Measurements from ENCODE around the gene BMPR2. TPM values are rescaled to one million over a fixed set of nuclear protein-coding genes. Genes with fewer than 3 reads are reported as not detected.

Gene BMPR2
- total and polyA plus RNA-seq, 2 of the 8 experiments (the other 6 are each of a cell fraction or from before 2014, with no cell fraction given): 5.5 to 19.8 TPM

GRCh38 chr2:202610380-202610779 lies 234.3 kb downstream of the BMPR2 start:
- no peak for DNase-seq (ENCODE audit: low read depth in 1 of 2, low spot score in 2 of 2)
- TF ChIP-seq CBX5 (IDR thresholded peaks at IDR 0.05; ENCODE audit: low read depth, low read length): no peak
- TF ChIP-seq PHF8 (conservative IDR thresholded peaks at IDR 0.05; ENCODE audit: low read depth, low read length): no peak
- no peak for TF ChIP-seq EP300 (IDR thresholded peaks at IDR 0.05; ENCODE audit: borderline replicate concordance in 1 of 2, low read depth in 2 of 2, low read length in 2 of 2)
- no peak for TF ChIP-seq CEBPB (IDR thresholded peaks at IDR 0.05; ENCODE audit: low read depth, low read length)
- TF ChIP-seq CREB1 (IDR thresholded peaks at IDR 0.05): no peak
- no peak for TF ChIP-seq RFX5 (IDR thresholded peaks at IDR 0.05; ENCODE audit: borderline replicate concordance, low read depth, low read length)
- no peak for TF ChIP-seq TAF7 (optimal IDR thresholded peaks at IDR 0.05; ENCODE audit: borderline replicate concordance, low read depth, low read length)
- TF ChIP-seq RNF2 (IDR thresholded peaks at IDR 0.05; ENCODE audit: borderline replicate concordance, low read depth, low read length, missing control alignments, poor library complexity, severe bottlenecking): no peak
- no peak for TF ChIP-seq EZH2 (IDR thresholded peaks at IDR 0.05; ENCODE audit: low read depth, low read length, severe bottlenecking)
- no peak for TF ChIP-seq KDM1A (IDR thresholded peaks at IDR 0.05; ENCODE audit: borderline replicate concordance, low read length)
- TF ChIP-seq CHD2 (IDR thresholded peaks at IDR 0.05; ENCODE audit: low read length): no peak
- no peak for TF ChIP-seq TEAD4 (IDR thresholded peaks at IDR 0.05; ENCODE audit: low read depth, low read length)
- no peak for TF ChIP-seq GABPA (IDR thresholded peaks at IDR 0.05; ENCODE audit: borderline replicate concordance, insufficient read depth, low read length)
- no peak for TF ChIP-seq JUN (IDR thresholded peaks at IDR 0.05; ENCODE audit: low read depth, low read length)

More at GRCh38 chr2:202610380-202610779, 234.3 kb downstream of the BMPR2 start:
- H3K36me3 ChIP-seq (ENCODE audit: control insufficient read depth in 2 of 4, insufficient read depth in 4 of 4, low read length in 3 of 4): no peaks in the 10 kb centered on the region
- no peaks in the 10 kb centered on the region for H3K79me1 ChIP-seq (ENCODE audit: low read depth, low read length)
- no peak overlapping the region for H2AK5ac ChIP-seq (ENCODE audit: low read depth, low read length)
- no peak overlapping the region for H2BK15ac ChIP-seq (ENCODE audit: low read length)
- no peak overlapping the region for H3K23ac ChIP-seq (ENCODE audit: insufficient read length)
- H4K5ac ChIP-seq (ENCODE audit: insufficient read length, low read depth, low read length): no peak overlapping the region
- H3K56ac ChIP-seq (replicated peaks; ENCODE audit: insufficient read length, low read depth, low read length): no peak overlapping the region
- H3K4ac ChIP-seq (replicated peaks; ENCODE audit: insufficient read length, low read depth, low read length): no peak overlapping the region
- H2BK12ac ChIP-seq (ENCODE audit: low read depth, low read length): no peak overlapping the region
- ChIA-PET POLR2A (ENCODE audit: partially characterized antibody) (no interaction called here), CTCF (ENCODE audit: partially characterized antibody) (no interaction called here)
- 87% methylated on average over 5 of the region's 5 CpGs; no CpG with 5 or more reads in 1 of the 2 experiments for WGBS, 2 experiments (ENCODE audit: extremely low coverage in 1 of 2, insufficient coverage in 1 of 2, insufficient read length in 1 of 2, insufficient replicate concordance in 2 of 2, low coverage in 1 of 2, low lambda C conversion rate in 2 of 2, missing lambda C conversion rate in 1 of 2)
- no peak overlapping the region for H2AFZ ChIP-seq (ENCODE audit: low read length)
- no peaks in the 10 kb centered on the region for H3K9me3 ChIP-seq (ENCODE audit: insufficient read depth in 2 of 2, low read depth in 1 of 2, low read length in 1 of 2)
- no peaks in the 10 kb centered on the region for H3K27me3 ChIP-seq (replicated peaks in 1 of 4; ENCODE audit: control insufficient read depth in 3 of 4, extremely low read depth in 1 of 4, insufficient read depth in 3 of 4, low read length in 3 of 4)
- H3K4me2 ChIP-seq (ENCODE audit: insufficient read depth in 1 of 2, low read depth in 2 of 2, low read length in 2 of 2): no peak overlapping the region
- H3K4me1 ChIP-seq (replicated peaks in 1 of 4; ENCODE audit: control insufficient read depth in 3 of 4, insufficient read depth in 4 of 4, low read length in 3 of 4): no peaks in the 10 kb centered on the region
- H2BK120ac ChIP-seq (replicated peaks; ENCODE audit: low read depth, low read length): no peak overlapping the region
- H3K9ac ChIP-seq (replicated peaks in 1 of 4; ENCODE audit: extremely low read depth in 1 of 4, low read depth in 3 of 4, low read length in 3 of 4): no peak overlapping the region
- H3K23me2 ChIP-seq (ENCODE audit: low read depth, low read length): no peaks in the 10 kb centered on the region
- no peak overlapping the region for H2BK20ac ChIP-seq (ENCODE audit: low read length)
- FAIRE-seq: no peak
- H3K27ac ChIP-seq (ENCODE audit: low read depth, low read length): no peak overlapping the region
- no peak overlapping the region for H3K4me3 ChIP-seq (ENCODE audit: extremely low read depth in 1 of 4, insufficient read depth in 2 of 4, low read depth in 3 of 4, low read length in 4 of 4)
- no peak overlapping the region for H4K8ac ChIP-seq (ENCODE audit: extremely low read depth, insufficient read depth, low read length)
- H3K14ac ChIP-seq (ENCODE audit: insufficient read length): no peak overlapping the region
- H4K91ac ChIP-seq (replicated peaks; ENCODE audit: insufficient read length, low read length): no peak overlapping the region
- H3K18ac ChIP-seq (ENCODE audit: extremely low read depth, low read length): no peak overlapping the region
- H2BK5ac ChIP-seq (ENCODE audit: low read depth, low read length): no peak overlapping the region
- no peaks in the 10 kb centered on the region for H4K20me1 ChIP-seq (replicated peaks in 1 of 2; ENCODE audit: control insufficient read depth in 1 of 2, insufficient read depth in 2 of 2, low read length in 2 of 2)
- H3K79me2 ChIP-seq (ENCODE audit: control insufficient read depth in 1 of 2, insufficient read depth in 2 of 2, low read length in 2 of 2): no peaks in the 10 kb centered on the region
